ENCODE results near the gene INO80.

The INO80 gene

DNA sequence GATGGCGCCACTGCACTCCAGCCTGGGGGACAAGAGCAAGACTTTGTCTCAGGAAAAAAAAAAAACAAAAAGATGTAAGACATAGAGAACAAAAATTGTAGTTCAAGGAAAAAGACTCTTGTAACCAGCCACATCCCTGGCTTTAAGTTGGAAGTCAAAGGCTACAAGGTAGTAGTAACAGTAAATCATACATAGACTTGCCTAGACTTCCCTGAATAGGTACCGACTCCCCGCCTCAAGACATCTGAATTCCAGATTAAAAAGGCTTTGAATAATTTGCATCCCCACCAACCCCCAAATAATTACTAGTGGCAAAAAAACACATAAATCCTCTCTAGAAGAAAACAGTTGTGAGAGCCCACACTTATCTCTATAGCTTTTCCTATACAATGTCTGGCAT is 55.6 kb downstream of the INO80 start:
- TF ChIP-seq, protein P1, sequence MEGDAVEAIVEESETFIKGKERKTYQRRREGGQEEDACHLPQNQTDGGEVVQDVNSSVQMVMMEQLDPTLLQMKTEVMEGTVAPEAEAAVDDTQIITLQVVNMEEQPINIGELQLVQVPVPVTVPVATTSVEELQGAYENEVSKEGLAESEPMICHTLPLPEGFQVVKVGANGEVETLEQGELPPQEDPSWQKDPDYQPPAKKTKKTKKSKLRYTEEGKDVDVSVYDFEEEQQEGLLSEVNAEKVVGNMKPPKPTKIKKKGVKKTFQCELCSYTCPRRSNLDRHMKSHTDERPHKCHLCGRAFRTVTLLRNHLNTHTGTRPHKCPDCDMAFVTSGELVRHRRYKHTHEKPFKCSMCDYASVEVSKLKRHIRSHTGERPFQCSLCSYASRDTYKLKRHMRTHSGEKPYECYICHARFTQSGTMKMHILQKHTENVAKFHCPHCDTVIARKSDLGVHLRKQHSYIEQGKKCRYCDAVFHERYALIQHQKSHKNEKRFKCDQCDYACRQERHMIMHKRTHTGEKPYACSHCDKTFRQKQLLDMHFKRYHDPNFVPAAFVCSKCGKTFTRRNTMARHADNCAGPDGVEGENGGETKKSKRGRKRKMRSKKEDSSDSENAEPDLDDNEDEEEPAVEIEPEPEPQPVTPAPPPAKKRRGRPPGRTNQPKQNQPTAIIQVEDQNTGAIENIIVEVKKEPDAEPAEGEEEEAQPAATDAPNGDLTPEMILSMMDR (conservative IDR thresholded peaks at IDR 0.05): no peak
- no peak overlapping the region for H3K27ac ChIP-seq

DNA sequence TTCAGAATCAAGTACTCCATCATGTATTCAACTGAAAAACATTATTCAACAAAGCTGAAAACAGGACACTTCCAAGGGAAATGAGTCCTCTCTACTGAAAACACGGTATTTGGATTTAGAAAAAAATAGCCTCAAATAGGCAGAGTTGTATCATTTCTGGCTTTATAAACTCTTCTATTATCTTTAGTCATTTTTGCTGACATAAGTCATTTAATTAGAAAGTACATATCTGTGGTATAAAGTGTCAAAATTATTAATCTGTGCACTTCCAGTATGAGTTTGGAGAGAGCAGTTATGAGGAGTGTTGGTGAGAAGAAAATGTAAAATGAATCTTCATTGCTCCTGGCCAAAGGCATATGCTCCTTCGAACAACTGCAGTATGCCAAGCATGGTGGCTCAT is 59.3 kb downstream of the INO80 start:
- TF ChIP-seq, protein P1 (conservative IDR thresholded peaks at IDR 0.05): no peak
- H3K27ac ChIP-seq: no peak overlapping the region

DNA sequence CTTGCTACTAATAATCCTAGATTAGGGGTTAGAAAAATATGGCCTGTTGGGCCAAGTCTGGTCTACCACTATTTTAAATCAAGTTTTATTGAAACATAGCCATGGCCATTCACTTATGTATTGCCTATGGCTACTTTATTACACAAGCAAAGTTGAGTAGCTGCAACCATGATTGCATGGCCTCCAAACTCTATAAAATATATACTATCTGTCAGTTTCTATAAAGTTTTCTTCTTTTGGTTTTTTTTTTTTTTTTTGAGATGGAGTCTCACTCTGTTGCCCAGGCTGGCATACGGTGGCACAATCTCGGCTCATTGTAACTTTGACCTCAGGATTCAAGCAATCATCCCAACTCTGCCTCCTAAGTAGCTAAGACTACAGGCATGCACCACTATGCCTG is 60.4 kb downstream of the INO80 start:
- H3K27ac ChIP-seq: no peak overlapping the region

DNA sequence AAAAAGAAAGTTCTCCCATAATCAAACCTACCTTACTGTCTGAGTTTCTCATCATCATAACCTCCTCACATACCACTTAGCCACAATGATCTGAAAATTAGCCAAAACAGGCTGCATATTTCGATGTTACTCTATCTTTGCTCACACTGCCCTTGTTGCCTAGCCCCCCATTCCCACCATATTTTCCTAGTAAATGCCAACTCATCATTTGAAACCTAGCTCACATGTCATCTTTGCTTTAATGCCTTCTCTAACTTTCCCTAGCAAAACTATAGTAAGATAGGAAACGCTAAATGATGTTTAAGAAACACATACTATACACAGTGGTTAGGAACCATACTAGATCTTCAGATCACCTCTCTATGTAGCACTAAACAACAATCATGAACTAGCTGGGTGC is 64.9 kb downstream of the INO80 start:
- TF ChIP-seq, protein P1 (conservative IDR thresholded peaks at IDR 0.05): no peak

More for the DNA sequence above, 60.4 kb downstream of the INO80 start:
- TF ChIP-seq, protein P1 (conservative IDR thresholded peaks at IDR 0.05): no peak

DNA sequence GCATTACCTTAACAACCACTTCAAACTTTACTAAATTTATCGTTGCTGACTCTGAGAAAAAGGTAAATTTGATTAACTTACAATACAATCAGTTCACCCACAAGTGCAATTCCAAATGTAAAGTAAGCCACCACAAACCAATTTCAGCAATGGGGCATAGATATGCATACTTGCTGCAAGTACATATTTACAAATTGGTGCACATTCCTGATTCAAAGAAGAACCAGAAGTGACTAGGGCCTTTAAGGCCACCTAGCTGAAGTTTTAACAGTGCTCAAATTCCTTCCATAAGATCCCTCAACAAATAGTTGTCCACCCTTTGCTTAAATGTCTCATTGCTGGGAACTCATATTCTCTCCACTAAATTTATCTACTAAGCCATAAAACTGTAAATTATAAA is 67.2 kb downstream of the INO80 start:
- H3K27ac ChIP-seq: peak overlapping the region; percentile 60
- TF ChIP-seq, protein P1 (conservative IDR thresholded peaks at IDR 0.05): no peak

More for the DNA sequence above, 64.9 kb downstream of the INO80 start:
- H3K27ac ChIP-seq: no peak overlapping the region

DNA sequence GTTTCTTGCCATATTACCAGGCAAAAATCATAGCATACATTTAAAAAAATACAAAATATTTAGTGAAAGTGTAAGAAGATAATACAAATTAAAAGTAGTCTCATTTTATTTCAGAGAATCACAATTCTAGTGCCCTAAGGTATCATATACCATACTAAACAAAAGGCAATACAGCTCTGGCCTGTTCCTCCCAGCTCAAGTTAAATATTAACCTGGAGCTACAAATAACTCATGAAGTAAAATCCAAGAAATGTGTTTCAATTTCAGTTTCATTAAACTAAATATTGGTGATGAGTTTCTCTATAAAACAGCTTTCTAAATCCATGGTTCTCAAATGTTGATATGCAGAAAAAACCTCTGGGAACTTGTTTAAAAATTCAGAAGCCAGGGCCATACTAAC is 67.7 kb downstream of the INO80 start:
- peak overlapping the region; percentile 60 for H3K27ac ChIP-seq
- TF ChIP-seq, protein P1 (conservative IDR thresholded peaks at IDR 0.05): no peak

DNA sequence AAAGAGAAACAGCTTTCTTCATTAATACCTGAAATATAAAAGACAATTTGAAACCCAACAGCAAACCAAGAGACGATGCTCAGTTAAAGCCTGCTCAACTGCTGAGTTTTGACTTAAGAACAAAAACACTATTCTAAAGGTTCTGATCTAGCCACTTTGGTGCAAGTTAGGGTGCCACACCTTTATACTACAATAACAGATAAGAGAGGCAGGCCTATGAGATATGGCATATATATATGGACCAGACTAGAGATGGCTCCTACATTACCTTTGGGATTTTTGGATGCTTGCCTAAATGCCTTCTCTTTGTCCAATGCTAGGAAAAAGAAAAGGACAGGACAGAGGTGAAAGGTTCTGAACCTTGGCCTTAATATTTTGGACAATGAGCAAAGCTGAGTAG is 68.6 kb downstream of the INO80 start:
- TF ChIP-seq, protein P1 (conservative IDR thresholded peaks at IDR 0.05): no peak
- H3K27ac ChIP-seq: peak overlapping the region; percentile 60
